GM23248 (cell line): Measurements from ENCODE around the gene KCNK5.

Experiments used
- EZH2 ChIP-seq: fragments of 200-600 bp; sonication (generic); IDR thresholded peaks from 2 replicates; pipeline ENCODE4 v1.6.1; 2018; ENCODE audit warnings: antibody characterized with exemption, mild to moderate bottlenecking; ENCODE audit not compliant: insufficient read depth, poor library complexity, severe bottlenecking
- EZH2phosphoT487 ChIP-seq: fragments of 200-600 bp; sonication (generic); IDR thresholded peaks from 2 replicates; pipeline ENCODE4 v1.6.1; 2018; ENCODE audit warnings: antibody characterized with exemption, moderate library complexity, mild to moderate bottlenecking, low read depth; ENCODE audit not compliant: insufficient read depth

- TF ChIP-seq EZH2: no peak
- TF ChIP-seq EZH2phosphoT487: no peak
These were observed 46.7 kb downstream of the KCNK5 start for GRCh38 chr6:39182604-39183003.
